K562 (cell line): ENCODE measurements around the gene RYR3. TPM values are rescaled to one million over a fixed set of nuclear protein-coding genes. Genes with fewer than 3 reads are reported as not detected.

Experiments used
- ATAC-seq: fragments of 200-7000 bp; cut with Tn5 transposase; 3 replicates; pipeline ENCODE4 v1.9.1; 2020; ENCODE audit warnings: moderate library complexity
- BruUV-seq: library from RNA; stranded (reverse); fragments of 400-500 nt; replicated peaks from 2 replicates; lab custom pipeline; 2021; lab: Mats Ljungman, UMichigan
- CTCF ChIA-PET: fragments of 300-600 bp; formaldehyde crosslinking; extraction: SDS; loops from one replicate; lab custom pipeline; 2021; ENCODE audit warnings: low intra/inter-chr PET ratio; lab: Yijun Ruan, JAX
- POLR2A ChIA-PET: fragments of 300-600, 350-650 bp; sonication (Branson Sonifier 250); formaldehyde crosslinking; extraction: SDS; loops from one replicate; lab custom pipeline; 2021; ENCODE audit warnings: antibody characterized with exemption, inconsistent platforms; lab: Yijun Ruan, JAX
- DNase-seq, 4 experiments: peaks; one replicate each; pipeline versions ENCODE4 v3.0.0 to v3.0.0-alpha.2; 2011 to 2018; ENCODE audit warnings: low spot score in 3 of 4, mixed read lengths in 3 of 4; ENCODE audit errors: extremely low read depth in 1 of 4
- FAIRE-seq: peaks from 2 replicates; lab custom pipeline; 2011; peaks lifted over from hg19 to GRCh38; lab: Jason Lieb, UNC
- H2AFZ ChIP-seq: 2 replicates; pipeline ENCODE4 v1.6.0; 2011; ENCODE audit warnings: low read depth, low read length, control low read depth, inconsistent platforms
- H3K27ac ChIP-seq: fragments of 200-600 bp; 3 replicates; pipeline ENCODE4 v1.8.0; 2011; ENCODE audit warnings: low read depth, mild to moderate bottlenecking, control low read depth, inconsistent platforms, low read length, moderate library complexity, mixed read lengths; ENCODE audit errors: extremely low read depth
- H3K27me3 ChIP-seq, 2 experiments: fragments of 300-600 bp in 1 of 2; 2 replicates in 1 of 2; 3 replicates in 1 of 2; pipeline versions ENCODE4 v1.6.0 to v1.8.0; 2011; ENCODE audit warnings: inconsistent platforms in 2 of 2, low read length in 2 of 2, mild to moderate bottlenecking in 1 of 2, mixed read lengths in 1 of 2, moderate library complexity in 1 of 2; ENCODE audit not compliant: control insufficient read depth in 2 of 2, insufficient read depth in 2 of 2
- H3K36me3 ChIP-seq: fragments of 300-600 bp; 3 replicates; pipeline ENCODE4 v1.8.0; 2011; ENCODE audit warnings: mild to moderate bottlenecking, low read length, inconsistent platforms; ENCODE audit not compliant: control insufficient read depth, insufficient read depth
- H3K4me1 ChIP-seq, 2 experiments: fragments of 200-600 bp in 1 of 2; replicated peaks in 1 of 2; 2 replicates in 1 of 2; 3 replicates in 1 of 2; pipeline versions ENCODE4 v1.5.1 to v1.8.0; 2011; ENCODE audit warnings: inconsistent platforms in 2 of 2, low read length in 2 of 2, mild to moderate bottlenecking in 1 of 2, mixed read lengths in 1 of 2, moderate library complexity in 1 of 2; ENCODE audit not compliant: control insufficient read depth in 2 of 2, insufficient read depth in 2 of 2
- H3K4me2 ChIP-seq: 2 replicates; pipeline ENCODE4 v1.6.1; 2011; ENCODE audit warnings: low read length, control low read depth, inconsistent platforms, mixed read lengths; ENCODE audit not compliant: insufficient read depth
- H3K4me3 ChIP-seq: fragments of 200-600 bp; sonication (generic), shearing (Covaris generic); 2 replicates; pipeline ENCODE4 v1.5.1; 2016; ENCODE audit warnings: control low read depth, inconsistent platforms
- H3K79me2 ChIP-seq: fragments of 200-600 bp; 3 replicates; pipeline ENCODE4 v1.8.0; 2011; ENCODE audit warnings: low read length, inconsistent platforms; ENCODE audit not compliant: control insufficient read depth, insufficient read depth
- H3K9ac ChIP-seq, 2 experiments: 2 replicates each; pipeline versions ENCODE4 v1.6.0 to v1.6.1; 2011; ENCODE audit warnings: low read depth in 2 of 2, low read length in 2 of 2, control low read depth in 1 of 2, inconsistent platforms in 1 of 2, mild to moderate bottlenecking in 1 of 2, mixed read lengths in 1 of 2; ENCODE audit not compliant: insufficient read depth in 1 of 2
- H3K9me1 ChIP-seq: one replicate; pipeline ENCODE4 v1.6.0; 2011; ENCODE audit warnings: inconsistent platforms, mild to moderate bottlenecking, low read length, moderate library complexity; ENCODE audit not compliant: control insufficient read depth, insufficient read depth
- H3K9me3 ChIP-seq: replicated peaks from 2 replicates; pipeline ENCODE4 v1.5.1; 2011; ENCODE audit warnings: low read depth, low read length, inconsistent platforms; ENCODE audit not compliant: control insufficient read depth, insufficient read depth
- H4K20me1 ChIP-seq: replicated peaks from 2 replicates; pipeline ENCODE4 v1.6.1; 2011; ENCODE audit warnings: low read length, inconsistent platforms, mixed read lengths; ENCODE audit not compliant: control insufficient read depth, insufficient read depth
- C11orf30 ChIP-seq: fragments of 450-650 bp; IDR thresholded peaks from 2 replicates; pipeline ENCODE4 v1.6.1; 2016; ENCODE audit warnings: low read depth, mild to moderate bottlenecking
- CC2D1A ChIP-seq: fragments of 450-650 bp; IDR thresholded peaks from 2 replicates; pipeline ENCODE4 v1.6.1; 2017; ENCODE audit warnings: mild to moderate bottlenecking
- ETS2 ChIP-seq: IDR thresholded peaks from 2 replicates; pipeline ENCODE4 v1.6.1; 2016; ENCODE audit warnings: borderline replicate concordance, missing genetic modification characterization, mild to moderate bottlenecking, moderate library complexity, missing compliant biosample characterization; ENCODE audit not compliant: poor library complexity, severe bottlenecking
- EWSR1 ChIP-seq: fragments of 450-650 bp; IDR thresholded peaks from 2 replicates; pipeline ENCODE4 v1.6.1; 2018; ENCODE audit warnings: borderline replicate concordance, mild to moderate bottlenecking, low read depth, moderate library complexity; ENCODE audit not compliant: partially characterized antibody
- GATA2 ChIP-seq: sonication (generic); formaldehyde crosslinking; IDR thresholded peaks from 2 replicates; pipeline ENCODE4 v1.4.0; 2020; ENCODE audit warnings: mild to moderate bottlenecking, missing genetic modification reagents
- MAFF ChIP-seq: IDR thresholded peaks from 2 replicates; pipeline ENCODE4 v1.6.1; 2012; ENCODE audit warnings: low read length, improper control_type of control experiment
- MAFK ChIP-seq: IDR thresholded peaks from 2 replicates; pipeline ENCODE4 v1.6.1; 2011; ENCODE audit warnings: low read length, improper control_type of control experiment
- RFX1 ChIP-seq: fragments of 450-650 bp; IDR thresholded peaks from 2 replicates; pipeline ENCODE4 v1.6.1; 2016; ENCODE audit warnings: mild to moderate bottlenecking, moderate library complexity
- XRCC3 ChIP-seq: fragments of 450-650 bp; IDR thresholded peaks from 2 replicates; pipeline ENCODE4 v1.6.1; 2017; ENCODE audit warnings: mild to moderate bottlenecking, moderate library complexity
- ZNF316 ChIP-seq: fragments of 450-650 bp; IDR thresholded peaks from 2 replicates; pipeline ENCODE4 v1.6.1; 2016
- ZNF431 ChIP-seq: sonication (generic); formaldehyde crosslinking; IDR thresholded peaks from 2 replicates; pipeline ENCODE4 v1.8.0; 2022; ENCODE audit warnings: mild to moderate bottlenecking, missing genetic modification reagents
- WGBS: fragments of 100-300 bp; shearing (Covaris generic); methylation state at CpG from one replicate; pipeline ENCODE4 v1.1.6; 2016; ENCODE audit warnings: low coverage, mixed read lengths; ENCODE audit not compliant: insufficient coverage; ENCODE audit errors: missing lambda C conversion rate; 5-methylcytosine and 5-hydroxymethylcytosine counted together
- in situ Hi-C: fragments of 300-500 bp; cut with MboI; formaldehyde crosslinking; loops from 4 replicates; pipeline ENCODE4 v1.15.0; 2018; ENCODE audit warnings: inconsistent platforms, mixed read lengths
- intact Hi-C: fragments of 100-400 bp; cut with micrococcal nuclease; formaldehyde crosslinking; loops from 2 replicates; pipeline ENCODE4 v1.14.2; 2022
- polyA plus RNA-seq, 8 experiments: library from polyadenylated mRNA; depleted of rRNA in 4 of 8; stranded (reverse) in 5 of 8; unstranded in 3 of 8; fragments of >200 nt; fragmentation: Nextera tagmentation in 2 of 8; fragmentation: Illumina TruSeq in 1 of 8; extraction: Ambion mirVana in 2 of 8; extraction: Trizol in 1 of 8; gene quantifications; 2 replicates each; pipeline versions ENCODE4 v1.2.1 to v1.2.3, GENCODE V29; 2011 to 2014; ENCODE audit warnings: inconsistent platforms in 1 of 8, missing spikeins in 1 of 8
- total RNA-seq, 7 experiments: library from RNA; depleted of rRNA in 6 of 7; stranded (reverse); fragments of >200 nt in 6 of 7; fragmentation: Illumina TruSeq in 2 of 7; extraction: Trizol in 2 of 7; gene quantifications; 2 replicates each; pipeline versions ENCODE4 v1.2.1 to v1.2.3, GENCODE V29; 2011 to 2021; ENCODE audit warnings: low replicate concordance in 1 of 7
- TF ChIP-seq, protein P1 (sequence below): sonication (generic); formaldehyde crosslinking; IDR thresholded peaks from 2 replicates; pipeline ENCODE4 v1.8.0; 2023; ENCODE audit warnings: mild to moderate bottlenecking, missing genetic modification reagents

RYR3 gene
- total and polyA plus RNA-seq, 9 of the 15 experiments (the other 6 are each of a cell fraction or from before 2014, with no cell fraction given) = 0.04 TPM; not detected in 8

DNA sequence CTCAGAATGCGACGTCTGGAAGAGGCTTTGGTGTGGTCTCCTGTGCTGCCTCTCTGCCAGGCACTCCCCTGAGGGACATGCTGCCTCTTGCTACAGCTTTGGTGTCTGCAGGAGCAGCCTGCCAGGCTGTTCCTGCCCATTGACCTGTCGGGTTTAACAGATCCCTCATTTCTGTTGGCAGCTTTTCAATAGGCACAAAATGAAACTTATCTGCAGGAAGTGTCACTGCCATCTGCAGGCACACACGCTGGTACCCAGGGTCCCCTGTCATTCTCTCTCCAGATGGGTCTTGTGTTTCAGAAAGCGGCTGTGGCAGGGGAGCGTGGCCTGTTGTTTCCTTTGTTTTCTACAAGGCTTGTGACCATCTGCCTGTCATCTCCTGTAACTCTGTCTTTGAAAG lies 329.2 kb downstream of the RYR3 start:
- POLR2A ChIA-PET = no interaction called here
- DNase-seq (no peak), FAIRE-seq (no peak), ATAC-seq (no peak)
- Histone ChIP-seq H3K4me3 (no peak overlapping the region), H2AFZ (no peak overlapping the region), H3K9me3 (no peaks in the 10 kb centered on the region), H3K9ac (no peak overlapping the region), H3K36me3 (no peaks in the 10 kb centered on the region), H3K4me2 (no peak overlapping the region), H4K20me1 (no peaks in the 10 kb centered on the region), H3K27me3 (peaks cover 0 to 10% of the 10 kb centered on the region in 2 experiments; a peak in 3 of 5 replicates), H3K79me2 (no peaks in the 10 kb centered on the region), H3K4me1 (no peaks in the 10 kb centered on the region), H3K9me1 (no peaks in the 10 kb centered on the region), H3K27ac (no peak overlapping the region)
- TF ChIP-seq CC2D1A (no peak), GATA2 (CRISPR knock-in tag) (no peak), RFX1 (no peak), XRCC3 (no peak), ZNF431 (no peak), EWSR1 (no peak)
- CTCF ChIA-PET = no interaction called here
- in situ Hi-C loops (no loop called here), intact Hi-C loops (loop anchor here (10.0 kb wide), 1 partner anchor 65 kb away; no protein-coding TSS in a partner anchor)
- no TSS peak for BruUV-seq
- WGBS = 0% methylated on average over 6 of the region's 6 CpGs

DNA sequence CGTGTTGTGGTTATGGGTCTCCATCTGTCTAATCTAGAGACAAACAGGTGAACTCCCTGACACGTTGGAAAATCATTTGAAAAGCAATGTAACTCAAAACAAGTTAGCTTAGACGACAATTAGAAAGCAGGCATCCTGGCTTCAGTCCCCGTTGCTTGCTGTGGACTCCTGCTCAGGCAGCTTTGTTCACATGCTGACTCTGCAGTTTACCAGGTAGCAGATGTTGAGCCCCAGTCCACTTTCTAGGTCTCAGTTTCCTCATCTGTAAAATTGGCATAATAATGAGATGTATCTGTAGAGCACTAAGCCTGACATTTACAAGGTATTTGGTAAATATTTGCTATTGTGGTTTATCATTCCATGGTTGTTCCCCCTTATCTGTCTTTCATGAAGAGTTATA lies 330.3 kb downstream of the RYR3 start:
- peak; percentile 71 for TF ChIP-seq ZNF316
- no peak for TF ChIP-seq ETS2
- 0 out of 2 replicates have a peak, but pooled peaks have one; percentile 28 for TF ChIP-seq C11orf30
- TF ChIP-seq, protein P1, sequence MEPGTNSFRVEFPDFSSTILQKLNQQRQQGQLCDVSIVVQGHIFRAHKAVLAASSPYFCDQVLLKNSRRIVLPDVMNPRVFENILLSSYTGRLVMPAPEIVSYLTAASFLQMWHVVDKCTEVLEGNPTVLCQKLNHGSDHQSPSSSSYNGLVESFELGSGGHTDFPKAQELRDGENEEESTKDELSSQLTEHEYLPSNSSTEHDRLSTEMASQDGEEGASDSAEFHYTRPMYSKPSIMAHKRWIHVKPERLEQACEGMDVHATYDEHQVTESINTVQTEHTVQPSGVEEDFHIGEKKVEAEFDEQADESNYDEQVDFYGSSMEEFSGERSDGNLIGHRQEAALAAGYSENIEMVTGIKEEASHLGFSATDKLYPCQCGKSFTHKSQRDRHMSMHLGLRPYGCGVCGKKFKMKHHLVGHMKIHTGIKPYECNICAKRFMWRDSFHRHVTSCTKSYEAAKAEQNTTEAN = no peak
- peak; percentile 56 for TF ChIP-seq MAFF
- TF ChIP-seq MAFK = peak; percentile 46; the same call in 1 of the 2 replicates
- no TSS peak for BruUV-seq
- Histone ChIP-seq H3K36me3 (no peaks in the 10 kb centered on the region), H3K4me1 (no peaks in the 10 kb centered on the region), H2AFZ (no peak overlapping the region), H3K9me1 (no peaks in the 10 kb centered on the region), H3K4me3 (no peak overlapping the region), H3K9ac (no peak overlapping the region), H4K20me1 (no peaks in the 10 kb centered on the region), H3K27ac (no peak overlapping the region), H3K79me2 (no peaks in the 10 kb centered on the region), H3K4me2 (no peak overlapping the region), H3K27me3 (peaks cover 2 to 10% of the 10 kb centered on the region in 2 experiments; a peak in 4 of 5 replicates), H3K9me3 (no peaks in the 10 kb centered on the region)
- CTCF ChIA-PET = no interaction called here
- intact Hi-C loops = loop anchor here (10.0 kb wide), 1 partner anchor 64 kb away; no protein-coding TSS in a partner anchor
- no peak for ATAC-seq
- POLR2A ChIA-PET = no interaction called here
- FAIRE-seq = no peak
- 0% methylated on average over 4 of the region's 4 CpGs for WGBS
- no peak for DNase-seq
- in situ Hi-C loops = no loop called here
